OCI-LY1 (cell line): ENCODE measurements around the gene SLC35F6.

Experiments used
- CTCF ChIP-seq: fragments of 200-600 bp; sonication (generic), shearing (Covaris generic); IDR thresholded peaks from 2 replicates; pipeline ENCODE4 v1.5.1; 2017; ENCODE audit warnings: mild to moderate bottlenecking, antibody characterized with exemption, low read length, moderate library complexity, mixed read lengths
- EZH2 ChIP-seq: fragments of 200-600 bp; sonication (generic), shearing (Covaris generic); IDR thresholded peaks from 2 replicates; pipeline ENCODE4 v1.8.0; 2017; ENCODE audit warnings: borderline replicate concordance, mixed run types, mild to moderate bottlenecking, antibody characterized with exemption, low read length, moderate library complexity, mixed read lengths

DNA sequence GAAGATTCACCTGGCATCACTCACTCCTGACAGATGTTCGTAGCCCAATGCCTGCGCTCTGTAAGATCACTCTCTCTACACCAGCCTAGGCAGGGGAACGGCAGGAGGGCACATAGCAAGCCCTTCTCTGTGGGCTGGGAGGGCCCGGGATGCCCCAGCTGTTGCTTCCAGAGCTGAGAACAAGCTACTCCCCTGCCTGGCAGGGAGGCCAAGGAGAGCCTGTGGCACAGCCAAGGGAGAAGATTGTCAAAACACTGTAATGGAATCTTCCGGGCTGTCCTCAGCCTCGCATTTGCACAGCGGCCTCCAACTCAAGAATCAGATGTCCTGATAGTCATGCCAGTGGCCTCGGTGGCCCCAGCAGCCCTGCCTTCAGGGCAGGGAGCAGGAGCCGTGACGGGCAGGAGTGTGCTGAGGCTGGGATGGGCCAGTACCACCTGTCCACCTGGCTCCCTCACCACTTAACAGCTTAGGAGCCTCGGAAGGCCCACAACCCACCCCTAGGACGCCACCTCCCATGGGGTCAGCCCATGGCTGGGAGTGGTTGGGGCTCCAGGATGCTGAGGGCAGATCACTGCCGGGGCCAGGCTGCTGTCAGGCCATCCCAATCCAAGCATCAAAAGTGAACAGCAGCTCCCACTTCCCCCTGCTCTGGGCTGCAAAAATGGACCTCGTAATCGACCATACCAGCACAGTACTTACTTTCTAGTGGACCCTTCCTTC, 21.9 kb upstream of the SLC35F6 start:
- TF ChIP-seq CTCF (no peak), EZH2 (no peak)
